ENCODE results near the gene B4GAT1.
A peak's percentile ranks its signal among the peaks of the same experiment; 100 is the strongest.
"Not testable (repeated sequence)": the region's sequence is repeated elsewhere in the genome, so short reads cannot be mapped to it uniquely, and the experiment has no call there.

B4GAT1 gene

GRCh38 chr11:66320748-66321147 lies 26.7 kb downstream of the B4GAT1 start:
- not testable (repeated sequence) for DNase-seq

DNA sequence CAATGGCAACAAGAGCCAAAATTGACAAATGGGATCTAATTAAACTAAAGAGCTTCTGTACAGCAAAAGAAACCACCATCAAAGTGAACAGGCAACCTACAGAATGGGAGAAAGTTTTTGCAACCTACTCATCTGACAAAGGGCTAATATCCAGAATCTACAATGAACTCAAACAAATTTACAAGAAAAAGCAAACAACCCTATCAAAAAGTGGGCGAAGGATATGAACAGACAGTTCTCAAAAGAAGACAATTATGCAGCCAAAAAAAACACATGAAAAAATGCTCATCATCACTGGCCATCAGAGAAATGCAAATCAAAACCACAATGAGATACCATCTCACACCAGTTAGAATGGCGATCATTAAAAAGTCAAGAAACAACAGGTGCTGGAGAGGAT lies 27.1 kb downstream of the B4GAT1 start:
- not testable (repeated sequence) for DNase-seq

GRCh38 chr11:66318600-66318970 lies 28.8 kb downstream of the B4GAT1 start:
- DNase-seq = no peak

DNA sequence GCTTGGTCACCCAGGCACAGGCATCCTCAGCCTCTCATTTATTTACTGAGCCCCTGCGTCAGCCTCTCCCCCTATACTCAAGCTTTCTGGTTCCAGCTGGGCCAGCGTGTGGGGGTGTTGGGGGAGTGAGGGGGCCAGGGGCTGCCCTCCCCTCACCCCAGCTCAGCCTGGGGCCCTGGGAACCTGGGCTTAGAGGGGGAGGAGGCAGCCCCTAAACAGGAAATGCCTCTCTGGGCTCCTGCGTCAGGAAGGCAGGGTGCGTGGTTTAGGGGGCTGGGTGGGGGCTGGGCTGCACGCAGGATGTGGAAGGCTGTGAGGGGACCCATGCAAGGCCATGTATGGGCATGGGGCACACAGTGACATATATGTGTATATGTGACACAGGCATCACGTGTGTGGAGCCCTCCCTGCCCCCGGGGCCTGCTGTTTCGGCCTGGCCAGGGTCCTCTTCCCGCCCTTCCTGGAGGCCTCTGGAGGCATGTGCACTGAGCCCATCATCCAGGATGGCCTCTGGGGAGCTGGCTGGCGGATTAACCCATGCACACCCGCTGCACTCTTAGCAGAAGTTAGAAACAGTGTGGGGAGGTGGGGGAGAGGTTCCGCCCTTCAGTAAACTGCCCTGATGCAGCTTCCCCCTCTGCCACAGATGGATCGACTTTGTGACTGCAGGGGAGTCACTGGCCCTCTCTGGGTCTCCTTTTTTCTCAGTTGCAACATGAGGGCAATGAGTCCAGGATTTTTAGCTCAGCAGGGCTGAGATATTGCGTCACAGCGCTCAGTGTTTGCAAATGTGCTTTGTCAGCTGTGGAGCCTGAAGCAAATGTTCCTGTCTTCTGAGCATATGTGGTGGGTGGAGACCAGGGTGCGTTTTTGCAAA lies 29.5 kb downstream of the B4GAT1 start:
- peak in 1 of 2 experiments; percentile 32 for DNase-seq

DNA sequence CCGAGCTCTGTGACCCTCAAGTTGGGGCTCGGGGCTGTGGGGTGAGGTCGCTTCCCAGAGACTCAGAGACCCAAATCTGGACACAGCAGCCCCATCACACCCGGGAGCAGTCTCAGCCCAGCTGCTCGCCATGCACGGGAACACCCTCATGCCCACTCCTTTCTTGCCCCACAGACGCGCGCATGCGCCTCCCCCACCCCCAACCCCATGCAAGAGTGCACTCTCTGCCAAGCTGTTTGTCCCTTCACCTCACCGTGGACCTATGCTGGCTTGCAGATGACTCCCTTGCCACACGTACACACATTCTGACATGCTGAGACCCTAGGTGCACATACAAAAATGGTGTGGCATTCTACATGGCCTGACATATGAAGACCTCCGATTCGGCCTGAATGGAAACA lies 30.1 kb downstream of the B4GAT1 start:
- DNase-seq = no peak

DNA sequence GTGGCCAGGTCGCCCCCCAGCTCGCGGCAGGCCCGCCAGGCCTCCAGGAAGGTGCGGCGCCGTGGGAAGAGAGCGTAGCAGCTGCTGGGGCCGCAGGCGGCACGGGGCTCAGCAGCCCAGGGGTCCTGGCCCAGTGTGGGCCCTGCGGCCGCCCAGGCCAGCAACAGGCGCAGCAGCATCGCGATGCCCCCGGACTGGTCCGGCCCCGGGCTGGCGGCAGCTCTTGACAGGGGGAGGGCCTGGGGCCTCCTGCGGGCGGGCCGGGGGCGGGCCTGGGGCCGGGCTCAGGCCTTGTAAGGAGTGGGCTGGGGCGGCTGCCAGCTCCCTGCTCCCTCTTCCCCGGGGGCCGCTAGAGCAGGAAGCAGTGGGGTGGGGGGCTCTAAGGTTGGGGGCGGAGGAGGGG lies 30.6 kb downstream of the B4GAT1 start, which contains the start of gene CD248:
TSS of gene CD248 (minus strand) at position 196 of the 403 bp plus-strand sequence. CDS start at position 179, 17 bp downstream.
- DNase-seq = no peak

GRCh38 chr11:66315921-66316811 lies 31.3 kb downstream of the B4GAT1 start:
- DNase-seq = peak; percentile 33 to 73

GRCh38 chr11:66315498-66315885 lies 31.9 kb downstream of the B4GAT1 start:
- DNase-seq = no peak

- no peak for DNase-seq
These were observed 32.6 kb downstream of the B4GAT1 start for GRCh38 chr11:66314561-66315497.

DNA sequence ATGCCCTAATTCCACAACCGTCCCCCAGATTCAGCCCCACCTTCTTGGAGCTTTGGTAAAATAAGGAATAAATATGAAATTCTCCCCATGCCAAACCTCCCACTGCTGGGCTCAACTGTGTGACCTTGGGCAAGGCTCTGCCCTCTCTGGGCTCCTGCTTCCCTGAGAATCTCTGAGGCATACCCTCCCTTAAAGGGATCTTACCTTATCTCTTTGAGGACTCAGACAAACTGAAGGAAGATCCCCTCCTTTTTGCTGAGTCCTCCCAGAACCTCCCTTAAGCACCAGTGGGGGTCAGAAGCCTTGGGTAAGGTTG lies 33.3 kb downstream of the B4GAT1 start:
- DNase-seq = no peak

- DNase-seq = no peak
These were observed 33.9 kb downstream of the B4GAT1 start for GRCh38 chr11:66313321-66314185.

GRCh38 chr11:66312549-66313320 lies 34.7 kb downstream of the B4GAT1 start:
- DNase-seq = peak; percentile 93 to 97

- DNase-seq = peak; percentile 92 to 95
These were observed 35.4 kb downstream of the B4GAT1 start for GRCh38 chr11:66311965-66312548.

DNA sequence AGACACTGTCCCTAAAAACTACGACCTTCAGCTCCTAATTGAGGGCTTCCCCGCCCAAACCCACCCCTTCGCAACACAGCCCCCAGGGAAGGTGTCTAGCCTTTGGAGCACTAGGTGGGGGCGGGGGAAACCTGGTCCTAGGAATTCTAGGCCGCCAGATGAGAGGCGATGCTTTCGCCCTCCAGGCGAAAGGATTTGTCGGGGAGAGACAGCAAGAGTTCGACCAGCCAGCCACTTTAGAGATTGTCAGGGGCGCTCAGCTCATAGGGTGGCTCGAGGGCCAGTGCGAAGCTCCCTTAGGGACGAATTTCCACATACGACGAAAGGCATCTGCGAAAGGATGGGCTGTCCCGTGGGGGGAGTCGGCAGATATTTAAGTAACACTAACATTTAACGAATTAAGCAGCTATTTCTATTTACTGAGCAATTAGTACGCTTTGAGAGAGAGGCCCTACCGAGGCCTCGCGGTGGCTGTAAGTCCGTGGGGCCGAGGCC lies 35.9 kb downstream of the B4GAT1 start:
- no peak for DNase-seq

- DNase-seq = not testable (repeated sequence)
These were observed 36.5 kb downstream of the B4GAT1 start for GRCh38 chr11:66310803-66311440.

DNA sequence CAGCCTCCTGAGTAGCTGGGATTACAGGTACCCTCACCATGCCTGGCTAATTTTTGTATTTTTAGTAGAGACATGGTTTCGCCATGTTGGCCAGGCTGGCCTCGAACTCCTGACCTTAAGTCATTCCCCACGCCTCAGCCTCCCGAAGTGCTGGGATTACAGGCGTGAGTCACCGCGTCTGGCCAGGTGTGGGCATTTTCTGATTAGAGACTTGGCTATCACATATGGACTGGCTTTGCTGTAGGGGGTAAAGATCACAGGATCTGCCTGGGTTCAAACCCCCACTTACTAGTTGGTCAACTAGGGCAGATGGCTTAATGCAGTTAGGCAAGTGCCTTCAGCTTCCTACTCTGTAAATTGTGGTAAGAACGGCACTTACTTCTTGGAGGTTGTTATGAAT lies 37.1 kb downstream of the B4GAT1 start:
- DNase-seq = no peak

- no peak for DNase-seq
These were observed 38.0 kb downstream of the B4GAT1 start for GRCh38 chr11:66309475-66309874.

DNA sequence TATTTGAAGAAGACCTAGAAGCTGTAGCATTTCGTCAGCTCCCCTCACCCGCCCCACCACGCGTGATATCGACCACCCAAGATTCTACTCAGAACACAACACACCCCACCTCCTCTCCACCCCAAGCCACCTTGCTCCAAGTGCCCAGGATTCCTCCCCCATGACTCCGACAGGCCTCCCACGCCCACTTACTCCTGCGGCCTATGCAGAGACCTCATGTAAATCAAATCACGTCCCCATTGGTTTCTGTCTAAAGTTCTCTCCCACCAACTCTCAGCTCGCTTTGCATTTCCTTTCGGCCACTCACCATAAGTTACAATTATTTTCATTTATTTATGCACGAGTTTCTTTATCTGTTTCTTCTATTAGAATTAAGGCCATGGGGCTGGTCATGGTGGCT lies 44.8 kb downstream of the B4GAT1 start:
- no peak for DNase-seq

DNA sequence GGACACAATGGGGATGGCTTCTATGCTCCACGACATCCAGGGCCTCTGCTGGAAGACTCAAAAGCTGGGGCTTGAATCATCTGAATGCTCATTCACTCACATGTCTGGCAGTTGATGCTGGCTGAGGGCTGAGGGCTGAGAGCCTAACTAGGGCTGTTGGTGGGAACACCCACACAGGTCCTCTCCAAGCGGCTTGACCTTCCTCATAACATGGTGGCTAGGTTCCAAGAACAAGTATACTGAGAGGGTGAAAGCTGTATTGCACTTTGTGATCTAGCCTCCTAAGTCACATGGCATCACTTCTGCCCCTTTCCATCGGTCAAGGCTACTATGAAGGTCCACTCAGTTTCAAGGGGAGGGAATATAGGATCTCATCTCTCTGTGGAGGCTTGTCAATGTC lies 48.2 kb downstream of the B4GAT1 start:
- no peak for DNase-seq

- no peak for DNase-seq
These were observed 49.8 kb downstream of the B4GAT1 start for GRCh38 chr11:66297610-66298009.

Data from NCI-H524 (cell line).